Measurements from ENCODE around the gene TYRO3.
A peak's percentile ranks its signal among the peaks of the same experiment; 100 is the strongest.
"Not testable (repeated sequence)": the region's sequence is repeated elsewhere in the genome, so short reads cannot be mapped to it uniquely, and the experiment has no call there.

Gene TYRO3

DNA sequence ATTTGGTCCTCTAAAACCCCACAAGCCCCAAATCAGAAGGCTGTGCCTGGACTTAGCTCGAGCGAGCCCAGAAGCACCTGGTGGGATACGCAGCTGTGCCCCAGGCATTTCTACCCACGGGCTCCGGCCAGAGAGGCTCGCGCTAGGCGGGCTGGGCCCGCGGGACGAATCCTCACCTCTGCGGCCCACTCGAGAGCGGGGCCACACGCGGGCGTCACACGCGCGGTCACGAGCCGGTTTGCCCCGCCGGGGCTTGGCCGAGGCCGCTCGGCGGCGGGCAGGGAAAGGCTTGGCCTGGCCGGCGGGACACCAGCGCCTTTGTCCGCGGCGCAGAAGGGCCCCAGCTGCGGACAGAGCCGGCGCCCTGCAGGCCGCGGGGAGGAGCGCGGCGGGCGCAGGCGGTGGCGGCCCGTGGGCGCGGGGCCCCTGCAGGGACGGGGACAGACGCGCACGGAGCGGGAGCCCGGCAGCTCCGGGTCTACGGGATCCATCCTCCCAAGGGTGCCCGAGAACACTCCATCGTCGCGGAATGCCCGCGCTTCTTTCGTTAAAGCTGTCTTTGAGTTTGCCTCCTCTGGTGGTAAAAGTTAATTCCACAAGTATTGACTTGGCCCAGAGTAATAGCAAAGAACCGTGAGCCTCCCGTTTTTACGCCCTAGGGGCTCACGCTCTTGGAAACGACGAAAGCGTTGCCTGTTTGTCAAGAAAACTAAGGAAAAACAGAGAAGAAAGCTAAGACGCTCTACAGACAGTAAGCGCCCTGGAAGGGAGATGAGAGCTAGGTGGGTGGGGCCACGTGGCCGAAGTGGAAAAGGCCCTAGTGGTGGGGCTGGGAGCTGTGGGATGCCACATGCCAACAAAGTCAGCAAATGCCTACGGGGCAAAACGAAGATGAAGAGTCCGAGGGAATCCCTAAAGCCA is 26.4 kb downstream of the TYRO3 start:
- Histone ChIP-seq H3K9ac (ENCODE audit: low read depth in 1 of 2, low read length in 2 of 2) (peak overlapping the region in 1 of 2 donors; percentile 38), H3K36me3 (ENCODE audit: control insufficient read depth in 1 of 2, insufficient read depth in 2 of 2, low read length in 2 of 2) (no peaks in the 10 kb centered on the region), H3K4me3 (ENCODE audit: low read depth in 1 of 2, low read length in 2 of 2) (peak overlapping the region; percentile 70 to 74), H3K27ac (ENCODE audit: low read depth, low read length) (no peak overlapping the region), H3K27me3 (ENCODE audit: control insufficient read depth in 1 of 2, insufficient read depth in 2 of 2, low read length in 2 of 2) (no peaks in the 10 kb centered on the region), H3K9me3 (ENCODE audit: control insufficient read depth in 1 of 2, low read length in 2 of 2) (no peaks in the 10 kb centered on the region), H3K4me1 (ENCODE audit: control insufficient read depth in 1 of 2, insufficient read depth in 2 of 2, low read length in 2 of 2) (peaks cover 0 to 4% of the 10 kb centered on the region in 2 donors)

DNA sequence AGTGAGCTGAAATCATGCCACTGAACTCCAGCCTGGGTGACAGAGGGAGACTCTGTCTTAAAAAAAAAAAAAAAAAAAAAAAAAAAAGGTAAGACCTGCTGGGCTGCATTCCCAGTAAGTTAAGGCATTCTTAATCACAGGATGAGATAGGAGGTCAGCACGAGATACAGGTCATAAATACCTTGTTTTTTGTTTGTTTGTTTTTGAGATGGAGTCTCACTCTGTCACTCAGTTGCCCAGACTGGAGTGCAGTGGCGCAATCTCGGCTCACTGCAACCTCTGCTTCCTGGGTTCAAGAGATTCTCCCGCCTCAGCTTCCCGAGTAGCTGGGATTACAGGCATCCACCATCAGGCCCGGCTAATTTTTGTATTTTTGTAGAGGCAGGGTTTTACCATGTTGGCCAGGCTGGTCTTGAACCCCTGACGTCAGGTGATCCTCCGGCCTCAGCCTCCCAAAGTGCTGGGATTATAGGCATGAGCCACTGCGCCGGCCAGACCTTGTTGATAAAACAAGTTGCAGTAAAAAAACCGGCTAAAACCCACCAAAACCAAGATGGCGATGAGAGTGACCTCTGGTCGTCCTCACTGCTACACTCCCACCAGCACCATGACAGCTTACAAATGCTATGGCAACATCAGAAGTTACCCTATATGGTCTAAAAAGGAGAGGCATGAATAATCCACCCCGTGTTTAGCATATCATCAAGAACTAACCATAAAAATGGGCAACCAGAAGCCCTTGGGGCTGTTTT is 27.7 kb downstream of the TYRO3 start:
- not testable (repeated sequence) for H3K4me3 ChIP-seq (ENCODE audit: low read depth in 1 of 2, low read length in 2 of 2); H3K27ac ChIP-seq (ENCODE audit: low read depth, low read length); H3K4me1 ChIP-seq (ENCODE audit: control insufficient read depth in 1 of 2, insufficient read depth in 2 of 2, low read length in 2 of 2); H3K36me3 ChIP-seq (ENCODE audit: control insufficient read depth in 1 of 2, insufficient read depth in 2 of 2, low read length in 2 of 2); H3K27me3 ChIP-seq (ENCODE audit: control insufficient read depth in 1 of 2, insufficient read depth in 2 of 2, low read length in 2 of 2); H3K9me3 ChIP-seq (ENCODE audit: control insufficient read depth in 1 of 2, low read length in 2 of 2); H3K9ac ChIP-seq (ENCODE audit: low read depth in 1 of 2, low read length in 2 of 2)

GRCh38 chr15:41589018-41589417 is 30.0 kb downstream of the TYRO3 start:
- not testable (repeated sequence) for H3K36me3 ChIP-seq (ENCODE audit: control insufficient read depth in 1 of 2, insufficient read depth in 2 of 2, low read length in 2 of 2); H3K9ac ChIP-seq (ENCODE audit: low read depth in 1 of 2, low read length in 2 of 2); H3K4me3 ChIP-seq (ENCODE audit: low read depth in 1 of 2, low read length in 2 of 2); H3K27me3 ChIP-seq (ENCODE audit: control insufficient read depth in 1 of 2, insufficient read depth in 2 of 2, low read length in 2 of 2); H3K9me3 ChIP-seq (ENCODE audit: control insufficient read depth in 1 of 2, low read length in 2 of 2); H3K27ac ChIP-seq (ENCODE audit: low read depth, low read length); H3K4me1 ChIP-seq (ENCODE audit: control insufficient read depth in 1 of 2, insufficient read depth in 2 of 2, low read length in 2 of 2)

- H3K4me1 ChIP-seq (ENCODE audit: control insufficient read depth in 1 of 2, insufficient read depth in 2 of 2, low read length in 2 of 2); H3K4me3 ChIP-seq (ENCODE audit: low read depth in 1 of 2, low read length in 2 of 2); H3K36me3 ChIP-seq (ENCODE audit: control insufficient read depth in 1 of 2, insufficient read depth in 2 of 2, low read length in 2 of 2); H3K9me3 ChIP-seq (ENCODE audit: control insufficient read depth in 1 of 2, low read length in 2 of 2); H3K27ac ChIP-seq (ENCODE audit: low read depth, low read length); H3K9ac ChIP-seq (ENCODE audit: low read depth in 1 of 2, low read length in 2 of 2); H3K27me3 ChIP-seq (ENCODE audit: control insufficient read depth in 1 of 2, insufficient read depth in 2 of 2, low read length in 2 of 2): not testable (repeated sequence)
These were observed 30.6 kb downstream of the TYRO3 start for GRCh38 chr15:41589571-41589970.

- not testable (repeated sequence) for H3K4me3 ChIP-seq (ENCODE audit: low read depth in 1 of 2, low read length in 2 of 2); H3K4me1 ChIP-seq (ENCODE audit: control insufficient read depth in 1 of 2, insufficient read depth in 2 of 2, low read length in 2 of 2); H3K9ac ChIP-seq (ENCODE audit: low read depth in 1 of 2, low read length in 2 of 2); H3K9me3 ChIP-seq (ENCODE audit: control insufficient read depth in 1 of 2, low read length in 2 of 2); H3K27ac ChIP-seq (ENCODE audit: low read depth, low read length); H3K36me3 ChIP-seq (ENCODE audit: control insufficient read depth in 1 of 2, insufficient read depth in 2 of 2, low read length in 2 of 2); H3K27me3 ChIP-seq (ENCODE audit: control insufficient read depth in 1 of 2, insufficient read depth in 2 of 2, low read length in 2 of 2)
These were observed 32.2 kb downstream of the TYRO3 start for GRCh38 chr15:41591217-41591616.

- not testable (repeated sequence) for H3K4me1 ChIP-seq (ENCODE audit: control insufficient read depth in 1 of 2, insufficient read depth in 2 of 2, low read length in 2 of 2); H3K27ac ChIP-seq (ENCODE audit: low read depth, low read length); H3K27me3 ChIP-seq (ENCODE audit: control insufficient read depth in 1 of 2, insufficient read depth in 2 of 2, low read length in 2 of 2); H3K4me3 ChIP-seq (ENCODE audit: low read depth in 1 of 2, low read length in 2 of 2); H3K36me3 ChIP-seq (ENCODE audit: control insufficient read depth in 1 of 2, insufficient read depth in 2 of 2, low read length in 2 of 2); H3K9me3 ChIP-seq (ENCODE audit: control insufficient read depth in 1 of 2, low read length in 2 of 2); H3K9ac ChIP-seq (ENCODE audit: low read depth in 1 of 2, low read length in 2 of 2)
These were observed 33.7 kb downstream of the TYRO3 start for GRCh38 chr15:41592718-41593117.

DNA sequence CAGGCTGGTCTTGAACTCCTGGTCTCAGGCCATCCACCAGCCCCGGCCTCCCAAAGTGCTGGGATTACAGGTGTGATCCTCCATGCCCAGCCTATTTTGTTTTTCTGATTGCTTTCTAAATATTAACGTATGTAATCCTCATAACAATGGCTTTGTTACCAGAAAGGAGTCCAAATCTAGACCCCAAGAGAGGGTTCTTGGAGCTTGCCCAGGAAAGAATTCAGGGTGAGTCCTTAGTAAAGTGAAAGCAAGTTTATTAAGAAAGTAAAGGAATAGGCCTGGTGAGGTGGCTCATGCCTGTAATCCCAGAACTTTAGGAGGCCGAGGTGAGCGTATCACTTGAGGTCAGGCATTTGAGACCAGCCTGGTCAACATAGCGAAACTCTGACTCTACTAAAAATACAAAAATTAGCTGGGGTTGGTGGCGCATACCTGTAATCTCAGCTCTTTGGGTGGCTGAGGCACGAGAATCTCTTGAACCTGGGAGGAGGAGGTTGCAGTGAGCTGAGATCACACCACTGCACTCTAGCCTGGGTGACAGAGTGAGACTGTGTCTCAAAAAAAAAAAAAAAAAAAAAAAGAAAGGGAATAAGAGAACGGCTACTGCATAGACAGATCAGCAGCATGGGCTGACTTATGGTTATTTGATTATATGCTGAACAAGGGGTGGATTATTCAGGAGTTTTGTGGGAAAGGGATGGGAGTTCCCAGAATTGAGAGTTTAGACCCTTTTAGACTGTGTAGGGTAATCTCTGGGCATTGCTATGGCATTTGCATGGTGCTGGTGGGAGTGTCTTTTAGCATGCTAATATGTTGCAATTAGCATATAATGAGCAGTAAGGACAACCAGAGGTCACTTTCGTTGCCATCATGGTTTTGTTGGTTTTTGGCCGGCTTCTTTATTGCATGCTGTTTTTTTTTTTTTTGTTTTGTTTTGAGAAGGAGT is 36.1 kb downstream of the TYRO3 start:
- Histone ChIP-seq H3K36me3 (ENCODE audit: control insufficient read depth in 1 of 2, insufficient read depth in 2 of 2, low read length in 2 of 2) (no peaks in the 10 kb centered on the region), H3K4me3 (ENCODE audit: low read depth in 1 of 2, low read length in 2 of 2) (no peak overlapping the region), H3K27me3 (ENCODE audit: control insufficient read depth in 1 of 2, insufficient read depth in 2 of 2, low read length in 2 of 2) (no peaks in the 10 kb centered on the region), H3K9ac (ENCODE audit: low read depth in 1 of 2, low read length in 2 of 2) (no peak overlapping the region), H3K4me1 (ENCODE audit: control insufficient read depth in 1 of 2, insufficient read depth in 2 of 2, low read length in 2 of 2) (no peaks in the 10 kb centered on the region), H3K9me3 (ENCODE audit: control insufficient read depth in 1 of 2, low read length in 2 of 2) (no peaks in the 10 kb centered on the region), H3K27ac (ENCODE audit: low read depth, low read length) (no peak overlapping the region)

GRCh38 chr15:41596972-41597371 is 38.0 kb downstream of the TYRO3 start:
- Histone ChIP-seq H3K27ac (ENCODE audit: low read depth, low read length) (no peak overlapping the region), H3K27me3 (ENCODE audit: control insufficient read depth in 1 of 2, insufficient read depth in 2 of 2, low read length in 2 of 2) (no peaks in the 10 kb centered on the region), H3K9ac (ENCODE audit: low read depth in 1 of 2, low read length in 2 of 2) (no peak overlapping the region), H3K4me3 (ENCODE audit: low read depth in 1 of 2, low read length in 2 of 2) (no peak overlapping the region), H3K9me3 (ENCODE audit: control insufficient read depth in 1 of 2, low read length in 2 of 2) (no peaks in the 10 kb centered on the region), H3K4me1 (ENCODE audit: control insufficient read depth in 1 of 2, insufficient read depth in 2 of 2, low read length in 2 of 2) (no peaks in the 10 kb centered on the region), H3K36me3 (ENCODE audit: control insufficient read depth in 1 of 2, insufficient read depth in 2 of 2, low read length in 2 of 2) (no peaks in the 10 kb centered on the region)

DNA sequence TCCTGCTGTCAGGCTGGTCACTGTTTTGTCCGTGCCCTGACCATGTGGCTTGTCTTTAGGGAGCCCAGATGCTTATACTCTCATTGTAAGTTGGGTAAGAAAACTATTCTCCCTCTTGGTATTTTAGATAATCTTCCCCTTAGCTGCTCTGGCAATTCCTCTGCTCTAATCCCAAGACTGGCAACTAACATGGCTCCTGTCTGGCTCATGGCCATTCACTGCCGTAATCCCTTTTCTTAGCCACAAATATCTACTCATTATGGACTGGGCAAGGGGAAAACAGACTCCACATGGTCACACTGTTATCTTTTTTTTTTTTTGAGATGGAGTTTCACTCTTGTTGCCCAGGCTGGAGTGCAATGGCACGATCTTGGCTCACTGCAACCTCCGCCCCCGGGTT is 38.8 kb downstream of the TYRO3 start:
- Histone ChIP-seq H3K27me3 (ENCODE audit: control insufficient read depth in 1 of 2, insufficient read depth in 2 of 2, low read length in 2 of 2) (no peaks in the 10 kb centered on the region), H3K9ac (ENCODE audit: low read depth in 1 of 2, low read length in 2 of 2) (no peak overlapping the region), H3K27ac (ENCODE audit: low read depth, low read length) (no peak overlapping the region), H3K9me3 (ENCODE audit: control insufficient read depth in 1 of 2, low read length in 2 of 2) (no peaks in the 10 kb centered on the region), H3K36me3 (ENCODE audit: control insufficient read depth in 1 of 2, insufficient read depth in 2 of 2, low read length in 2 of 2) (no peaks in the 10 kb centered on the region), H3K4me1 (ENCODE audit: control insufficient read depth in 1 of 2, insufficient read depth in 2 of 2, low read length in 2 of 2) (no peaks in the 10 kb centered on the region), H3K4me3 (ENCODE audit: low read depth in 1 of 2, low read length in 2 of 2) (no peak overlapping the region)

- Histone ChIP-seq H3K9me3 (ENCODE audit: control insufficient read depth in 1 of 2, low read length in 2 of 2) (no peaks in the 10 kb centered on the region), H3K36me3 (ENCODE audit: control insufficient read depth in 1 of 2, insufficient read depth in 2 of 2, low read length in 2 of 2) (no peaks in the 10 kb centered on the region), H3K9ac (ENCODE audit: low read depth in 1 of 2, low read length in 2 of 2) (no peak overlapping the region), H3K4me1 (ENCODE audit: control insufficient read depth in 1 of 2, insufficient read depth in 2 of 2, low read length in 2 of 2) (peaks cover 1 to 2% of the 10 kb centered on the region in 2 donors), H3K27me3 (ENCODE audit: control insufficient read depth in 1 of 2, insufficient read depth in 2 of 2, low read length in 2 of 2) (no peaks in the 10 kb centered on the region), H3K27ac (ENCODE audit: low read depth, low read length) (no peak overlapping the region), H3K4me3 (ENCODE audit: low read depth in 1 of 2, low read length in 2 of 2) (no peak overlapping the region)
These were observed 40.0 kb downstream of the TYRO3 start for GRCh38 chr15:41599061-41599460.
